ENCODE measurements around the gene CLDN6. TPM values are rescaled to one million over a fixed set of nuclear protein-coding genes. Genes with fewer than 3 reads are reported as not detected.
A peak's percentile ranks its signal among the peaks of the same experiment; 100 is the strongest.

Gene CLDN6
- total and polyA plus RNA-seq, 2 of the 13 experiments (the other 11 are each of a cell fraction or from before 2014, with no cell fraction given): 5.9 to 7.6 TPM

DNA sequence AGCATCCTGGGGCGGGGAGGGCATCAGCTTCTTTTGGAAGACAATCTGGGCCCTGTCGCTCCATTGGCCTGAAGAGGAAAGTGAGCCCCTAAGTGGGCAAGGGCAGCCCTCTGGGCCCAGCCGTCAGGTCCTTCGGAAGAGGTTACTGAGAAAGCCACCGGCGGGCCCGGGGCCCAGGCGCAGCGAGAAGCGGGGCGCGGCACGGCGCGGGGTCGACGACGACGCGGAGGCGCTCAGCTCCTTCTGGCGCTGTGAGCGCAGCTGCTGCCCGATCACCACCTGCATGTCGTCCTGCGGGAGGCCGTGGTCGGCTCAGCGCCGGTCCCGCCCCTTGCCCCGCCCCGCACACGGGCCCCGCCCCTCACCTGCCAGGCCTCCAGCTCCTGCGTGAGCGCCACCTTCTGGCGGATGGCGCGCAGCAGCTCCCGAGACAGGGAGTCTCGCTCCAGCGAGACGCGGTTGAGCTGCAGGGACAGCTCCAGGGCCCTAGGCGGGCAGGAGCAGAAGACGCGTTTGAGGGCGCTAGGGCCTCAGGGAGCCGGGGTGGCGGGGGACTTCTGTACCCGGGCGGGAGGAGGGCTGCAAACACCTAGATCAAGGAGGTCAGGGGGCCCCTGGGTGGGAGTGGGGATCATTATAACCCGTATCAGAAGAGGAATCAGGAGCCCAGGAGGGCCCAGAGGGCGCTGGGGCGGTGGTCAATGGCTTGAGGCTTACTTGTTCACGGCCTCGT lies 10.2 kb upstream of the CLDN6 start (continued):
- TF ChIP-seq, protein P1, sequence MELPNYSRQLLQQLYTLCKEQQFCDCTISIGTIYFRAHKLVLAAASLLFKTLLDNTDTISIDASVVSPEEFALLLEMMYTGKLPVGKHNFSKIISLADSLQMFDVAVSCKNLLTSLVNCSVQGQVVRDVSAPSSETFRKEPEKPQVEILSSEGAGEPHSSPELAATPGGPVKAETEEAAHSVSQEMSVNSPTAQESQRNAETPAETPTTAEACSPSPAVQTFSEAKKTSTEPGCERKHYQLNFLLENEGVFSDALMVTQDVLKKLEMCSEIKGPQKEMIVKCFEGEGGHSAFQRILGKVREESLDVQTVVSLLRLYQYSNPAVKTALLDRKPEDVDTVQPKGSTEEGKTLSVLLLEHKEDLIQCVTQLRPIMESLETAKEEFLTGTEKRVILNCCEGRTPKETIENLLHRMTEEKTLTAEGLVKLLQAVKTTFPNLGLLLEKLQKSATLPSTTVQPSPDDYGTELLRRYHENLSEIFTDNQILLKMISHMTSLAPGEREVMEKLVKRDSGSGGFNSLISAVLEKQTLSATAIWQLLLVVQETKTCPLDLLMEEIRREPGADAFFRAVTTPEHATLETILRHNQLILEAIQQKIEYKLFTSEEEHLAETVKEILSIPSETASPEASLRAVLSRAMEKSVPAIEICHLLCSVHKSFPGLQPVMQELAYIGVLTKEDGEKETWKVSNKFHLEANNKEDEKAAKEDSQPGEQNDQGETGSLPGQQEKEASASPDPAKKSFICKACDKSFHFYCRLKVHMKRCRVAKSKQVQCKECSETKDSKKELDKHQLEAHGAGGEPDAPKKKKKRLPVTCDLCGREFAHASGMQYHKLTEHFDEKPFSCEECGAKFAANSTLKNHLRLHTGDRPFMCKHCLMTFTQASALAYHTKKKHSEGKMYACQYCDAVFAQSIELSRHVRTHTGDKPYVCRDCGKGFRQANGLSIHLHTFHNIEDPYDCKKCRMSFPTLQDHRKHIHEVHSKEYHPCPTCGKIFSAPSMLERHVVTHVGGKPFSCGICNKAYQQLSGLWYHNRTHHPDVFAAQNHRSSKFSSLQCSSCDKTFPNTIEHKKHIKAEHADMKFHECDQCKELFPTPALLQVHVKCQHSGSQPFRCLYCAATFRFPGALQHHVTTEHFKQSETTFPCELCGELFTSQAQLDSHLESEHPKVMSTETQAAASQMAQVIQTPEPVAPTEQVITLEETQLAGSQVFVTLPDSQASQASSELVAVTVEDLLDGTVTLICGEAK (IDR thresholded peaks at IDR 0.05): no peak
- TF ChIP-seq, protein P1 (CRISPR knock-in tag; IDR thresholded peaks at IDR 0.05): no peak
- no peak for TF ChIP-seq JUN (CRISPR knock-in tag; IDR thresholded peaks at IDR 0.05)
- no peak for TF ChIP-seq ADNP (CRISPR knock-in tag; IDR thresholded peaks at IDR 0.05)
- TF ChIP-seq DMTF1 (CRISPR knock-in tag; IDR thresholded peaks at IDR 0.05): no peak
- TF ChIP-seq MBNL3 (CRISPR knock-in tag; conservative IDR thresholded peaks at IDR 0.05): no peak
- TF ChIP-seq SRSF9 (IDR thresholded peaks at IDR 0.05; ENCODE audit: borderline replicate concordance, insufficient read depth, low read depth, low read length, poor library complexity, severe bottlenecking): no peak
- no peak for TF ChIP-seq KDM5A (IDR thresholded peaks at IDR 0.05; ENCODE audit: borderline replicate concordance, low read length)
- TF ChIP-seq MAZ (IDR thresholded peaks at IDR 0.05; ENCODE audit: borderline replicate concordance, low read depth, low read length): peak; percentile 64; the same call in 1 of the 2 replicates
- peak; percentile 70 for TF ChIP-seq MAZ (CRISPR knock-in tag; IDR thresholded peaks at IDR 0.05; ENCODE audit: low read depth)
- no peak for TF ChIP-seq SMAD3 (CRISPR knock-in tag; IDR thresholded peaks at IDR 0.05)
- TF ChIP-seq ZNF224 (CRISPR knock-in tag; IDR thresholded peaks at IDR 0.05): no peak
- TF ChIP-seq KDM2A (CRISPR knock-in tag; IDR thresholded peaks at IDR 0.05; ENCODE audit: borderline replicate concordance, low read depth): peak; percentile 96
- TF ChIP-seq ZFYVE20 (CRISPR knock-in tag; IDR thresholded peaks at IDR 0.05; ENCODE audit: borderline replicate concordance, low read depth): no peak
- TF ChIP-seq ATF6 (CRISPR knock-in tag; conservative IDR thresholded peaks at IDR 0.05): no peak
- TF ChIP-seq SP2 (CRISPR knock-in tag; IDR thresholded peaks at IDR 0.05): peak; percentile 42; the same call in 1 of the 2 replicates
